Measurements from ENCODE around the gene TRMU.

Gene TRMU

GRCh38 chr22:46299101-46299500 lies 36.4 kb upstream of the TRMU start:
- Histone ChIP-seq H3K36me3 (peaks cover 51% of the 10 kb centered on the region), H3K27ac (no peak overlapping the region), H3K4me3 (ENCODE audit: low read depth, low read length) (no peak overlapping the region), H3K27me3 (ENCODE audit: insufficient read depth, low read depth, severe bottlenecking) (no peaks in the 10 kb centered on the region), H3K9me3 (ENCODE audit: severe bottlenecking) (no peaks in the 10 kb centered on the region)
- TF ChIP-seq, protein P1, sequence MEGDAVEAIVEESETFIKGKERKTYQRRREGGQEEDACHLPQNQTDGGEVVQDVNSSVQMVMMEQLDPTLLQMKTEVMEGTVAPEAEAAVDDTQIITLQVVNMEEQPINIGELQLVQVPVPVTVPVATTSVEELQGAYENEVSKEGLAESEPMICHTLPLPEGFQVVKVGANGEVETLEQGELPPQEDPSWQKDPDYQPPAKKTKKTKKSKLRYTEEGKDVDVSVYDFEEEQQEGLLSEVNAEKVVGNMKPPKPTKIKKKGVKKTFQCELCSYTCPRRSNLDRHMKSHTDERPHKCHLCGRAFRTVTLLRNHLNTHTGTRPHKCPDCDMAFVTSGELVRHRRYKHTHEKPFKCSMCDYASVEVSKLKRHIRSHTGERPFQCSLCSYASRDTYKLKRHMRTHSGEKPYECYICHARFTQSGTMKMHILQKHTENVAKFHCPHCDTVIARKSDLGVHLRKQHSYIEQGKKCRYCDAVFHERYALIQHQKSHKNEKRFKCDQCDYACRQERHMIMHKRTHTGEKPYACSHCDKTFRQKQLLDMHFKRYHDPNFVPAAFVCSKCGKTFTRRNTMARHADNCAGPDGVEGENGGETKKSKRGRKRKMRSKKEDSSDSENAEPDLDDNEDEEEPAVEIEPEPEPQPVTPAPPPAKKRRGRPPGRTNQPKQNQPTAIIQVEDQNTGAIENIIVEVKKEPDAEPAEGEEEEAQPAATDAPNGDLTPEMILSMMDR (IDR thresholded peaks at IDR 0.05; ENCODE audit: low read depth, low read length): no peak
- no peak for DNase-seq

DNA sequence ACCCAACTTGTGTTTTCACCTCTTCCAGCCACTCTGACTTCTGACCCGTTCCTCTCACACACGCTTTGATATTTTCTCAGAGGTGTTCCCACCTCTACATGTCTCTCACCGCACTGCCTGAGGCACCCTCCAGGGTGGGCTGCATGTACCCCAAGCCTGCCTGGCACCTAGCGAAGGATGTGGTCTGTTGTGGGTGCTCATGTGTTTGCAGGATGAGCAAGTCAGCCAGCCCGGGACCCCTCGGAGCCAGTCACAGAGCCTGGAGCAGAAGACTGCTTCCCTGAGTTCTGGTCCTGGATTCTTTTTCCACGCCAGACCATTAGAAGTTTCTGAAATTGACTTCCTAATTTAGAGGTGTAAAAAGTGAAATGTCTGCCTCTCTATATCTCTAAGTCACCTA lies 35.0 kb upstream of the TRMU start:
- Histone ChIP-seq H3K4me3 (ENCODE audit: low read depth, low read length) (no peak overlapping the region), H3K27me3 (ENCODE audit: insufficient read depth, low read depth, severe bottlenecking) (no peaks in the 10 kb centered on the region), H3K36me3 (peaks cover 63% of the 10 kb centered on the region), H3K9me3 (ENCODE audit: severe bottlenecking) (no peaks in the 10 kb centered on the region), H3K27ac (no peak overlapping the region)
- DNase-seq: no peak
- TF ChIP-seq, protein P1 (IDR thresholded peaks at IDR 0.05; ENCODE audit: low read depth, low read length): no peak

GRCh38 chr22:46303347-46303965 lies 32.1 kb upstream of the TRMU start:
- Histone ChIP-seq H3K27ac (no peak overlapping the region), H3K36me3 (peaks cover 75% of the 10 kb centered on the region), H3K27me3 (ENCODE audit: insufficient read depth, low read depth, severe bottlenecking) (no peaks in the 10 kb centered on the region), H3K9me3 (ENCODE audit: severe bottlenecking) (no peaks in the 10 kb centered on the region), H3K4me3 (ENCODE audit: low read depth, low read length) (no peak overlapping the region)
- TF ChIP-seq, protein P1 (IDR thresholded peaks at IDR 0.05; ENCODE audit: low read depth, low read length): no peak
- no peak for DNase-seq

DNA sequence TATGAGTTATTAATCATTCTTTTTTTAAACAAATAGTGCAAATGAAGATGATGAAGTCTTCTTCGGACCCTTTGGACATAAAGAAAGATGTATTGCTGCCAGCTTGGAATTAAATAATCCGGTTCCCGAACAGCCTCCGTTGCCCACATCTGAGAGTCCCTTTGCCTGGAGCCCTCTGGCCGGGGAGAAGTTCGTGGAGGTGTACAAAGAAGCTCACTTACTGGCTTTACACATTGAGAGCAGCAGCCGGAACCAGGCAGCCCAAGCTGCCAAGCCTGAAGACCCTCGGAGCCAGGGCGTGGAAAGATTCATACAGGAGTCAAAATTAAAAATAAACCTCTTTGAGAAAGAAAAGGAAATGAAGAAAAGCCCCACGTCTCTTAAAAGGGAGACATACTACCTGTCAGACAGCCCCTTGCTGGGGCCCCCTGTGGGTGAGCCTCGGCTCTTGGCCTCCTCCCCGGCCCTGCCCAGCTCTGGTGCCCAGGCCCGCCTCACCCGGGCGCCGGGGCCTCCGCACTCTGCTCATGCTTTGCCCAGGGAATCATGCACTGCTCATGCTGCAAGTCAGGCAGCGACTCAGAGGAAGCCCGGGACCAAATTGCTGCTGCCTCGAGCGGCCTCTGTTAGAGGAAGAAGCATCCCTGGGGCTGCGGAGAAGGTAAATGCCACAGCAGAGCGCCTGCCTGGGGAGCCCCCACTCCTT lies 27.1 kb upstream of the TRMU start:
- Histone ChIP-seq H3K9me3 (ENCODE audit: severe bottlenecking) (no peaks in the 10 kb centered on the region), H3K27me3 (ENCODE audit: insufficient read depth, low read depth, severe bottlenecking) (no peaks in the 10 kb centered on the region), H3K4me3 (ENCODE audit: low read depth, low read length) (no peak overlapping the region), H3K27ac (no peak overlapping the region), H3K36me3 (peaks cover 65% of the 10 kb centered on the region)
- no peak for DNase-seq
- TF ChIP-seq, protein P1 (IDR thresholded peaks at IDR 0.05; ENCODE audit: low read depth, low read length): no peak

GRCh38 chr22:46309526-46310085 lies 25.9 kb upstream of the TRMU start:
- Histone ChIP-seq H3K36me3 (peaks cover 60% of the 10 kb centered on the region), H3K4me3 (ENCODE audit: low read depth, low read length) (no peak overlapping the region), H3K9me3 (ENCODE audit: severe bottlenecking) (no peaks in the 10 kb centered on the region), H3K27ac (no peak overlapping the region), H3K27me3 (ENCODE audit: insufficient read depth, low read depth, severe bottlenecking) (no peaks in the 10 kb centered on the region)
- DNase-seq: no peak
- TF ChIP-seq, protein P1 (IDR thresholded peaks at IDR 0.05; ENCODE audit: low read depth, low read length): no peak

All from WERI-Rb-1 (cell line).